ENCODE results near the gene SYCP3. TPM values are rescaled to one million over a fixed set of nuclear protein-coding genes. Genes with fewer than 3 reads are reported as not detected.
"Not testable (repeated sequence)": the region's sequence is repeated elsewhere in the genome, so short reads cannot be mapped to it uniquely, and the experiment has no call there.

SYCP3 gene
- total and polyA plus RNA-seq, 7 experiments from 2014 or later = 0.23 to 0.87 (median 0.56) TPM; not detected in 2

GRCh38 chr12:101743724-101744472 lies 4.6 kb upstream of the SYCP3 start:
- Histone ChIP-seq H3K36me3 (ENCODE audit: control insufficient read depth in 2 of 3, insufficient read depth in 3 of 3, low read length in 3 of 3) (peaks cover 0 to 41% (median 7%) of the 10 kb centered on the region in 3 experiments), H3K9me3 (ENCODE audit: control insufficient read depth in 2 of 3, low read length in 3 of 3) (no peaks in the 10 kb centered on the region), H3K27ac (ENCODE audit: low read depth, low read length) (no peak overlapping the region), H3K4me3 (ENCODE audit: low read length) (no peak overlapping the region), H3K4me1 (ENCODE audit: control insufficient read depth in 2 of 2, insufficient read depth in 2 of 2, low read length in 2 of 2) (no peaks in the 10 kb centered on the region), H3K27me3 (ENCODE audit: control insufficient read depth in 2 of 2, insufficient read depth in 2 of 2, low read length in 2 of 2) (no peaks in the 10 kb centered on the region)
- ChIA-PET CTCF (no interaction called here), POLR2A (no interaction called here)
- Mint-ChIP-seq H3K36me3 (peaks cover 5 to 36% (median 9%) of the 10 kb centered on the region in 5 donors), H3K4me3 (no peak overlapping the region), H3K27me3 (no peaks in the 10 kb centered on the region), H3K9me3 (no peaks in the 10 kb centered on the region), H3K27ac (peak overlapping the region in 8 of 9 donors; percentile 34 to 84 (median 60)), H3K4me1 (peaks cover 0 to 9% (median 0%) of the 10 kb centered on the region in 7 donors)
- ATAC-seq (peak; percentile 75), DNase-seq (no peak)
- intact Hi-C loops (cut with micrococcal nuclease) = no loop called here

- no peak for DNase-seq
- peak overlapping the region in 8 of 9 donors; percentile 11 to 84 (median 60) for H3K27ac Mint-ChIP-seq
- intact Hi-C loops (cut with micrococcal nuclease) = no loop called here
- peaks cover under 1 to 37% (median 9%) of the 10 kb centered on the region in 5 donors for H3K36me3 Mint-ChIP-seq
- peaks cover 0 to 36% (median 7%) of the 10 kb centered on the region in 3 experiments for H3K36me3 ChIP-seq (ENCODE audit: control insufficient read depth in 2 of 3, insufficient read depth in 3 of 3, low read length in 3 of 3)
- no peaks in the 10 kb centered on the region for H3K27me3 ChIP-seq (ENCODE audit: control insufficient read depth in 2 of 2, insufficient read depth in 2 of 2, low read length in 2 of 2)
- H3K4me3 Mint-ChIP-seq = no peak overlapping the region
- H3K4me1 ChIP-seq (ENCODE audit: control insufficient read depth in 2 of 2, insufficient read depth in 2 of 2, low read length in 2 of 2) = no peaks in the 10 kb centered on the region
- ChIA-PET CTCF (no interaction called here), POLR2A (no interaction called here)
- peaks cover 0 to 9% (median 2%) of the 10 kb centered on the region in 7 donors for H3K4me1 Mint-ChIP-seq
- no peaks in the 10 kb centered on the region for H3K9me3 ChIP-seq (ENCODE audit: control insufficient read depth in 2 of 3, low read length in 3 of 3)
- H3K9me3 Mint-ChIP-seq = no peaks in the 10 kb centered on the region
- no peaks in the 10 kb centered on the region for H3K27me3 Mint-ChIP-seq
- no peak for ATAC-seq
- no peak overlapping the region for H3K4me3 ChIP-seq (ENCODE audit: low read length)
- no peak overlapping the region for H3K27ac ChIP-seq (ENCODE audit: low read depth, low read length)
Measured at GRCh38 chr12:101743242-101743641, 4.0 kb upstream of the SYCP3 start.

- Histone ChIP-seq H3K36me3 (ENCODE audit: control insufficient read depth in 2 of 3, insufficient read depth in 3 of 3, low read length in 3 of 3) (peaks cover 0 to 19% (median 5%) of the 10 kb centered on the region in 3 experiments), H3K27me3 (ENCODE audit: control insufficient read depth in 2 of 2, insufficient read depth in 2 of 2, low read length in 2 of 2) (no peaks in the 10 kb centered on the region), H3K9me3 (ENCODE audit: control insufficient read depth in 2 of 3, low read length in 3 of 3) (no peaks in the 10 kb centered on the region), H3K4me1 (ENCODE audit: control insufficient read depth in 2 of 2, insufficient read depth in 2 of 2, low read length in 2 of 2) (no peaks in the 10 kb centered on the region), H3K27ac (ENCODE audit: low read depth, low read length) (no peak overlapping the region), H3K4me3 (ENCODE audit: low read length) (no peak overlapping the region)
- H3K27me3 Mint-ChIP-seq = no peaks in the 10 kb centered on the region
- intact Hi-C loops (cut with micrococcal nuclease) = no loop called here
- H3K27ac Mint-ChIP-seq = no peak overlapping the region
- ATAC-seq = no peak
- CTCF ChIA-PET = no interaction called here
- H3K36me3 Mint-ChIP-seq = peaks cover 0 to 39% (median 6%) of the 10 kb centered on the region in 5 donors
- DNase-seq = no peak
- H3K4me3 Mint-ChIP-seq = no peak overlapping the region
- H3K4me1 Mint-ChIP-seq = peaks cover 0 to 9% (median 0%) of the 10 kb centered on the region in 7 donors
- POLR2A ChIA-PET = no interaction called here
- H3K9me3 Mint-ChIP-seq = no peaks in the 10 kb centered on the region
Measured at GRCh38 chr12:101740980-101741379, 1.7 kb upstream of the SYCP3 start.

- H3K9me3 ChIP-seq (ENCODE audit: control insufficient read depth in 2 of 3, low read length in 3 of 3) = no peaks in the 10 kb centered on the region
- no peaks in the 10 kb centered on the region for H3K9me3 Mint-ChIP-seq
- no peak overlapping the region for H3K27ac Mint-ChIP-seq
- H3K4me1 Mint-ChIP-seq = peaks cover 0 to 9% (median 0%) of the 10 kb centered on the region in 7 donors
- no peak overlapping the region for H3K27ac ChIP-seq (ENCODE audit: low read depth, low read length)
- ChIA-PET CTCF (no interaction called here), POLR2A (no interaction called here)
- no peak for DNase-seq
- no peak for ATAC-seq
- intact Hi-C loops (cut with micrococcal nuclease) = no loop called here
- no peaks in the 10 kb centered on the region for H3K27me3 Mint-ChIP-seq
- H3K4me1 ChIP-seq (ENCODE audit: control insufficient read depth in 2 of 2, insufficient read depth in 2 of 2, low read length in 2 of 2) = no peaks in the 10 kb centered on the region
- H3K36me3 ChIP-seq (ENCODE audit: control insufficient read depth in 2 of 3, insufficient read depth in 3 of 3, low read length in 3 of 3) = peaks cover 0 to 18% (median 5%) of the 10 kb centered on the region in 3 experiments
- H3K4me3 Mint-ChIP-seq = no peak overlapping the region
- H3K4me3 ChIP-seq (ENCODE audit: low read length) = no peak overlapping the region
- no peaks in the 10 kb centered on the region for H3K27me3 ChIP-seq (ENCODE audit: control insufficient read depth in 2 of 2, insufficient read depth in 2 of 2, low read length in 2 of 2)
- peaks cover 0 to 39% (median 6%) of the 10 kb centered on the region in 5 donors for H3K36me3 Mint-ChIP-seq
Measured at GRCh38 chr12:101740566-101740965, 1.3 kb upstream of the SYCP3 start.

- Histone ChIP-seq H3K27me3 (ENCODE audit: control insufficient read depth in 2 of 2, insufficient read depth in 2 of 2, low read length in 2 of 2) (no peaks in the 10 kb centered on the region), H3K4me1 (ENCODE audit: control insufficient read depth in 2 of 2, insufficient read depth in 2 of 2, low read length in 2 of 2) (no peaks in the 10 kb centered on the region), H3K27ac (ENCODE audit: low read depth, low read length) (no peak overlapping the region), H3K9me3 (ENCODE audit: control insufficient read depth in 2 of 3, low read length in 3 of 3) (no peaks in the 10 kb centered on the region), H3K36me3 (ENCODE audit: control insufficient read depth in 2 of 3, insufficient read depth in 3 of 3, low read length in 3 of 3) (peaks cover 0 to 5% (median 0%) of the 10 kb centered on the region in 3 experiments), H3K4me3 (ENCODE audit: low read length) (no peak overlapping the region)
- no peaks in the 10 kb centered on the region for H3K27me3 Mint-ChIP-seq
- peaks cover 0 to 3% (median 0%) of the 10 kb centered on the region in 7 donors for H3K4me1 Mint-ChIP-seq
- peak overlapping the region in 1 of 9 donors; percentile 25 for H3K27ac Mint-ChIP-seq
- H3K4me3 Mint-ChIP-seq = no peak overlapping the region
- no peak for ATAC-seq
- DNase-seq = no peak
- CTCF ChIA-PET = interaction anchor here (1.4 kb wide), 1 partner anchor 18 kb away, joined by 6 read pairs; no protein-coding TSS in a partner anchor
- peaks cover 0 to 23% (median 4%) of the 10 kb centered on the region in 5 donors for H3K36me3 Mint-ChIP-seq
- intact Hi-C loops (cut with micrococcal nuclease) = no loop called here
- POLR2A ChIA-PET = no interaction called here
- H3K9me3 Mint-ChIP-seq = no peaks in the 10 kb centered on the region
Measured at GRCh38 chr12:101737476-101737875, 1.8 kb downstream of the SYCP3 start.

GRCh38 chr12:101734482-101734881 lies 4.8 kb downstream of the SYCP3 start:
- DNase-seq; H3K4me1 Mint-ChIP-seq; H3K4me3 Mint-ChIP-seq; H3K27me3 Mint-ChIP-seq; POLR2A ChIA-PET; H3K27ac ChIP-seq (ENCODE audit: low read depth, low read length); H3K9me3 Mint-ChIP-seq; H3K4me1 ChIP-seq (ENCODE audit: control insufficient read depth in 2 of 2, insufficient read depth in 2 of 2, low read length in 2 of 2); H3K27ac Mint-ChIP-seq; H3K9me3 ChIP-seq (ENCODE audit: control insufficient read depth in 2 of 3, low read length in 3 of 3); intact Hi-C loops (cut with micrococcal nuclease); H3K27me3 ChIP-seq (ENCODE audit: control insufficient read depth in 2 of 2, insufficient read depth in 2 of 2, low read length in 2 of 2); H3K36me3 ChIP-seq (ENCODE audit: control insufficient read depth in 2 of 3, insufficient read depth in 3 of 3, low read length in 3 of 3); ATAC-seq; H3K4me3 ChIP-seq (ENCODE audit: low read length); CTCF ChIA-PET: not testable (repeated sequence)
- H3K36me3 Mint-ChIP-seq = peaks cover 0 to 33% (median 9%) of the 10 kb centered on the region in 5 donors

- POLR2A ChIA-PET = no interaction called here
- H3K27ac ChIP-seq (ENCODE audit: low read depth, low read length) = no peak overlapping the region
- H3K4me3 ChIP-seq (ENCODE audit: low read length) = no peak overlapping the region
- Mint-ChIP-seq H3K27me3 (no peaks in the 10 kb centered on the region), H3K27ac (no peak overlapping the region), H3K4me3 (no peak overlapping the region), H3K9me3 (no peaks in the 10 kb centered on the region), H3K36me3 (peaks cover 0 to 28% (median 7%) of the 10 kb centered on the region in 5 donors), H3K4me1 (peaks cover 0 to 3% (median 0%) of the 10 kb centered on the region in 7 donors)
- ATAC-seq (no peak), DNase-seq (no peak)
- CTCF ChIA-PET = no interaction called here
- peaks cover 0 to 5% (median 0%) of the 10 kb centered on the region in 3 experiments for H3K36me3 ChIP-seq (ENCODE audit: control insufficient read depth in 2 of 3, insufficient read depth in 3 of 3, low read length in 3 of 3)
- H3K27me3 ChIP-seq (ENCODE audit: control insufficient read depth in 2 of 2, insufficient read depth in 2 of 2, low read length in 2 of 2) = no peaks in the 10 kb centered on the region
- intact Hi-C loops (cut with micrococcal nuclease) = no loop called here
- no peaks in the 10 kb centered on the region for H3K9me3 ChIP-seq (ENCODE audit: control insufficient read depth in 2 of 3, low read length in 3 of 3)
- H3K4me1 ChIP-seq (ENCODE audit: control insufficient read depth in 2 of 2, insufficient read depth in 2 of 2, low read length in 2 of 2) = no peaks in the 10 kb centered on the region
Measured at GRCh38 chr12:101733166-101733565, 6.1 kb downstream of the SYCP3 start.

Measured in naive thymus-derived CD4-positive, alpha-beta T cell (primary cell).